HG02642 (cell line): ENCODE results near the gene NFU1.

ENCODE experiments used
- ATAC-seq: cut with Tn5 transposase; IDR thresholded peaks from one replicate; pipeline ENCODE4 v1.9.1; 2021; ENCODE audit warnings: mild to moderate bottlenecking; ENCODE audit not compliant: unreplicated experiment, poor library complexity

NFU1 gene

DNA sequence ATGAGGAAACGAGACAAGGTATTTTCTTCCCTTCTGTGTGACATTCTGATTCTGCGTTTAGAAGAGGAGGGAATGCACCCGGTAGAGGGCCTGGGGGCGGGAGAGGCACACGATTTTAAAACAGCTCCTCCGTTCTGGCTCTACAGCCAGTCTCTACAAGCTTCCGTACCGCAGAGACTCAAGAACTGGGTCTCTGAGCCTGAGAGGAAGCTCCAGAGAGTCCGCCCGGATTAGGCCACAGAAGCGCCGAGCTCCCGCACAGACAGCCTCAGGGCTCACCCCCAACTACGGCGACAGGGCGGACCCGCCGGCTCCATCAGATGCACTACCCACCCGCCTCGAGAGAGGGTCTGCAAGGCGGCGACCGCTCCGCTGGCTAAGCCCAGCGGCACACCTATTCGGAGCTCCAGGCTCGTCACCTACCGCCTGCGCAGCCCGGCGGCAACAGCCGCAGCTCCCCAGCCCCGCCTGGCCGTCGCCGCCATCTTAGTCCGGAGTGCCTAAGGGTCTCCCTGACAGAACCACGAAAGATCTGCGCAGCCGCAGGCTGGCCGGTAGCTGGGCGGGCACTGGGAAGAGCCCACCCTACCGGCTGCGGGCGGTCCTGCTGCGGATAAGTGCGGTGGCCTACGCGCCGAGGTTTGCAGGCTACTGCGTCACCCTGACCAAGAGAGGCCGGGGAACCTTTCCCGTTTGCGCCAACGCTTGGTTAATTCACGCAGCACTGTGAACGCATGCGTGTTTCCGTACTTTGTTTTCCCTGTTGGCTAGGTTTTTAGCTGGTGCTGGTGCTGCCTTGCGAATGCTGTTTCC lies at the start of gene NFU1:
TSS of gene NFU1 (minus strand) at position 498 of the 813 bp plus-strand sequence. CDS start at position 485, 13 bp downstream.
- ATAC-seq = peak; percentile 97

- ATAC-seq = no peak
Measured at GRCh38 chr2:69483696-69484095, 46.5 kb upstream of the NFU1 start.

DNA sequence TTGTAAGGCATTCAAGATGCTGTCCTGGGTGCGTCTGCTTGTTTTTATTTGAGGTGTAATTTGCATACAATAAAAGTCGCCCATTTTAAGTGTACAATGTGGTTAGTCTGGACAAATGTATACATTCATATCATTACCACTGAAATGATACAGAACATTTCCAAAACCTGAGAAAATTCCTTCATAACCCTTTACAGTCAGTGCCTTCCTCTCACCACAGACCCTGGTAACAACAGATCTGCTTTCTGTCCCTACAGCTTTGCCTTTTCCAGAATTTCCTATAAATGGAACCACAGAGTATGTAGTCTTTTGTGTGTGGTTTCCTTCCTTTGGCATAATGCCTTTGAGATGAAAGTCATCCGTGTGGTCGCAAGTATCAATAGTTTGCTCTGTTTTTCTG lies 45.8 kb upstream of the NFU1 start:
- no peak for ATAC-seq

DNA sequence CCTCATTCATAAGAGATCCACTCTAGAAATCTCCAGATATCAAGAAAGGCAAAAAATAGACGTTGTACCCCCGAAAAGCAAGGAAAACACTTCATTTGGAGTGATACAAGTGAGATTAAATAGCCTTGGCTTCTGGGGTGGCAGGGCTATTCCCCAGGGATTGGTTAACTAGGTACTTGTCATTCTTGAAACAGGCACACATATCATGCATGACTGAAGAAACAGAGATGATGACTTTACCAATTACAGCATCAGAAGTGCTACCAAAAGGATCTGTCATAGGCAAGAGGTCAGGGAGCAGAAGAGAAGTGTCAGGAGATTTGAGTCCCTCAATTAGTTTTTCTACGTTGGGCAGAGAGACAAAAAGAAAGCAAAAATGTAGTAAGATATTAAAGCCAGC lies 45.2 kb upstream of the NFU1 start:
- no peak for ATAC-seq

DNA sequence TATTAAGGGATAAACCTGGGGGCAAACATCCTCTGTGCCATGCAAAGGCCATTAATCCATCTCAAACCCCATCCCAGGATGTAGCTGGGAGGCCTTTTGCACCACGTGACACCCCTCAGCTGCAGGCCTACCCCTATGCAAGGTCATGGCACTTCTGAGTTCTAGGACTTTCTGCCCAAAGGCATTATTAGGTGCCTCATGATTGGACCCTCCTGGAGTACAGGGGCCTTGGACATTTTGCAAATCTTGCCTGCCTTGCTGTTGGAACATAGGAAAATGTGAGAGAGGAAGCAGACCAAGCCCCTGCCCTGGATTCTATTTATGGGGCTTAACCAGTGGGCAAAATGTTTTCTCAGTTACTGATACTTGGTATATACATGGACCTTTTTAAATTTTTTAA lies 44.2 kb upstream of the NFU1 start:
- ATAC-seq = no peak

DNA sequence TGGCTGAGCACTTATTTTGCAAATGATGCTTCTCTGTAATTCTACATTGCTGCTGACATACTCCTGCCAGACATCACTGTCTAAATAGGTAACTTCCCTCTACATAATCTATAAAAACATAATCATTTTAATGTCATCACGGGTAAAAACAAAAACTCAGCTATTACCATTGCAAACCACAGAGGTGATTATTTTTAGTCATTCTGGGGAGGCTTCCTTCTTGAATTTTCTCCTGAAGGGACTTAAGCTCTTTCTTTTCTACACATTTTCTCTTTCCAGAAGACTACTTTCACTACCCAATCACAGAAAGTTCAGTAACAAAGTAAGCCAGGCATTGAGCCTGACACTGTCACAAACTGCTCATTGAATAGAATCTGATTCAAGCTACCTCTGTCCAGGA lies 40.4 kb upstream of the NFU1 start:
- ATAC-seq = no peak

GRCh38 chr2:69474688-69475087 lies 37.5 kb upstream of the NFU1 start:
- ATAC-seq = no peak

- no peak for ATAC-seq
Measured at GRCh38 chr2:69471793-69472192, 34.6 kb upstream of the NFU1 start.

DNA sequence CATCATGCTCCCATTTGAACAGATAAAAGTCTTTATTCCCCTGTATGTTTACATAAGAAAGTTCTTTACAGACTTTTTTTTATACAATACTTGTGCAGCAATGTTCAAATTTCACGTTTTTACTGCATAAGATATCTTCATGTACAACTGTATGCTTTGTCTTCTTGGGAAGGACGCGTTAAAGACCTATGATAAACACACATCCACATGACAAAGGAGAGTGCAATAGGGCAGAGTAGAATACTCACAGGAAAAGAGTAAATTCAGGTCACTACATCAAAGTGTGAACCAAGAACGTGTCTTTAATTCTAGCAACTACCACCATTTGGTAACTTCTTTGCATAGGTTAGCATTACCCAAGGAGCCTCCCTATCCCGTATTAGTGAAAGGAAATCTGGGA lies 33.7 kb upstream of the NFU1 start:
- ATAC-seq = no peak

DNA sequence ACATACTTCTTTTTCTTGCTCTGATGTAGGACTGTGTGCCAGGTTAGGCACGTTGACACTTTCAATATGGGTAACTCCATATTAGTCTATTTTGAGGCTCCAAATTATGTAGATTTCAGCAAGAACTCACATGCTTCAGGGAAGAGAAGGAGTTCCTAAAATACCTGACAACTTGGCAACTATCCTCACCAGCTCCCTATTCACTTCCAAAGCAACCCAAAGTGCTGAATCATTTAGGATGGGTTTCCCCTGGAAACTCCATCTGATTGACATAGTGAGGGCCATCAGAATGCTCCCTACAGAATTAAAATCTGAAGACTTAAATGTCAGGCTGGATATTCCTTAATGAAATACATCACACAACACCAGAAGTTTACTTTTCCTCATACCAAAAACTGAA lies 32.5 kb upstream of the NFU1 start:
- ATAC-seq = no peak

GRCh38 chr2:69469375-69469774 lies 32.1 kb upstream of the NFU1 start:
- no peak for ATAC-seq

- ATAC-seq = no peak
Measured at GRCh38 chr2:69466728-69467127, 29.5 kb upstream of the NFU1 start.

DNA sequence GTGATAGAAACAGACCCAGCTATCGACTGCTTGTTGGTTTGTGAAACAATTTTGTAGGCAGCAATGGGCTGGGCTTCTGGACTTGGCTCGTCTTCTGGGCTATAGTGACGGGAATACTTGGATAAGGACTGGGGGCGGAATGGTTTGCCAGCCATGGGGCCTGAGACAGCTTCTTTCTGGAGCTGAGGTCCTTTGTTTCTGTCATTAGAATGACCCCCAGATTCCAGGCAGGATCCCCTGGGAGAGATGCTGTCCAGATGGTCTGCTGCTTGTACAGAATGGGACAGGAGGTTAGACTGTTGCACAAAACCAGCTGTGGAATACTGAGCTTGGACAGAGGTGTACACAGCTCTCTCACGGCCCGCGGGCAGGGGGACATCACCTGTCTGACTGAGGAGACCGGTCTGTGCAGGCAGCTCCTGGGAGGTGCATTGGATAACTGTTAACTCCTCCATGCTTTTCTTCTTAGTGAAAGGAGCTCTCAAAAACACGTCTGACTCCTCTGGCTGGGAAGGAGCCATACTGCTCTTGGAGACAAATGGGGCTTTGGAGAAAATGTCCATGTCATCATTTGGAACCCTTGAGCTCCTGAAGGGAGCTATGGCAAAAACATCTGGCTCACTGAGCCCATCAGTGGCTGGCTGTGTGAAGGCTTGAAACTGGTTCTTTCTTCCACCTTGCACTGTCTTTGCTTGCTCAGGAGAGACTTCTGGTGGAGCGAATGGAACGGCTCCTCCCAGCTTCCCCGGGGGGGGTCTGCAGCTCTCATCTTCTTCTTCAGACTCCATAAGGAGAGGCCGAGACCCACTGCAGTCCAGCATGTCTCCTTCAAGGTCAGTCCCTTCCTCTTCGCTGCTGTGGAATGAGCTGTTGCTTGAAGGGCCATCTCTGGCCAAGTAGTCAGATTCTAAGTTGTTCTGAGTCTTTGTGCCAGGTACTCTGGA lies 28.6 kb upstream of the NFU1 start:
- no peak for ATAC-seq

GRCh38 chr2:69464575-69464974 lies 27.3 kb upstream of the NFU1 start:
- ATAC-seq = no peak

DNA sequence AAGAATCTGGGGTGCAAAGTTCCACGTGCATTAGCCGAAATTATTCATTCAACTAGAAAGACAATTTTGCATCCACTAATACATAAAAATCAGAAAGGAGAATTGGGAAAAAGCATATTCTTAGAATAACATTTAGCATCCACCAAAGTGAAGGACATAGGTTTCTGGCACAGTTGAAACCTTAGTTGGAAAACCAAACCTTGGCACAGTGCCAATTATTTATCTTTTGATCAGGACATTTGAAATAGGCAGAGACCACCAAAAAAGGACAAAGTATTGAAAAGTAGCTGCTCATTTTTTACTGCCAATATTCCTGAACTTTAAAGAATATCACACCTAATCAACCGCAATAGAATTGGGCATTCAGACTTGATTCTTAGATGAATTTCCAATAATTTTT lies 25.5 kb upstream of the NFU1 start:
- no peak for ATAC-seq

- no peak for ATAC-seq
Measured at GRCh38 chr2:69461404-69461803, 24.2 kb upstream of the NFU1 start.

DNA sequence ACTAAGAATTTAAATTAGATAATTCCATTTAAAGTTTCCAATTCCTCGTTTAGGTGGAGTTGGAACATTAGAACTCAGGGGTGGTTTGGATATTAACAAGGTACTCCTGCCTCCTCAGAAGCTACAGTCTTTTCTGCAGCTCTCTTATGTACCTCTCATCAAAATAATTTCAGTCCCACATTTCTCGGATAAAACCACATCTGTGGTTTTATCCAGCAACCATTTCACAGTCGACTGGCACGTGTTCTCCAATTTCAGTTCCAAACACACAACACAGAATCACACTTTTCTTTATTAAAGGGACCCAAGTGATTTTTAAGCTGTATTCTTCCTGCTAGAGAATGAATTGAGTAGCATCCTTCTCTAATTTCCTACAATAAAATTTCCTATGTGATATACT lies 22.7 kb upstream of the NFU1 start:
- ATAC-seq = no peak

- ATAC-seq = no peak
Measured at GRCh38 chr2:69456950-69457445, 19.8 kb upstream of the NFU1 start.

- no peak for ATAC-seq
Measured at GRCh38 chr2:69456154-69456553, 18.9 kb upstream of the NFU1 start.

DNA sequence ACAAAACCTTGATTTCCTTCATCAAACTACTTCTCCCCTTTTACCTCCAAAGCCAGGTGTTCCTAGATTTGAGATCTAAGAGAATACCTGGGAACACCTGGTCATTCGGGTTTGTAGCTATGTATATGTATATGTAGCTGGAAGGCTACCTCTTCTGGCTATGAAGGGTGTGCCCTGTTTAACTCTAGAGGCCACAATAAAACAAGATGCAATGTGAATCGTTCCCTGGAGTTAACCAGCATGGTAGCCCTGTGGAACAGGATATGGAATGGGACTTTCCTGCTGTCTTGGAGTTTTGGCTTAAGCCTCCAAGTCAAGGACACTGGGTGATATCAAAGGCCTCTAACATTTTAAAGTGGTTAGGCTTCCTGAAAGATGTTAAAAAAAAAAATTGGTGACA lies 17.7 kb upstream of the NFU1 start:
- ATAC-seq = no peak

- peak; percentile 87 for ATAC-seq
Measured at GRCh38 chr2:69453475-69454129, 16.4 kb upstream of the NFU1 start.
